Right hindlimb (tissue), 1 donor: ENCODE measurements around the gene DMD.
"Not testable (repeated sequence)": the region's sequence is repeated elsewhere in the genome, so short reads cannot be mapped to it uniquely, and the experiment has no call there.

Source experiments
- DNase-seq: peaks from one replicate; pipeline ENCODE4 v3.0.0-alpha.2; 2018

Gene DMD

DNA sequence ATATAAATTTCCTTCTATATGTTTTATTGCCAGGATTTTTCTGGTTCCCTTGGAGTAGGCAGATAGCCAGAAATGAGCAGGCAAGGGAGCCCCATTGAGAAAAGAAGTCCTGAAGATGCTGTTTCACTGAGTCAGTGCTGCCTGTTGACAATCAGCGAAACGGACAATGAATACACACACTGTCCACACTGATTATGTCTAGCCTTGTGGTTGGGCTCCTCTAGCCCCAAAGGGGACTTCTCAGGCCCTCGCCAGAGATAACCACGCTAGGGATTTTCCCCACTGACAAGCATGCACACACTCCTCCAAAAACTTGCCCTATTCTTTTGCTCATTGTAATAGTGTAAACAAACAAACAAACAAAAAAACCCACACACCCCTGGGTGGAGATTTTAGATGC is 369.3 kb downstream of the DMD start:
- no peak for DNase-seq

DNA sequence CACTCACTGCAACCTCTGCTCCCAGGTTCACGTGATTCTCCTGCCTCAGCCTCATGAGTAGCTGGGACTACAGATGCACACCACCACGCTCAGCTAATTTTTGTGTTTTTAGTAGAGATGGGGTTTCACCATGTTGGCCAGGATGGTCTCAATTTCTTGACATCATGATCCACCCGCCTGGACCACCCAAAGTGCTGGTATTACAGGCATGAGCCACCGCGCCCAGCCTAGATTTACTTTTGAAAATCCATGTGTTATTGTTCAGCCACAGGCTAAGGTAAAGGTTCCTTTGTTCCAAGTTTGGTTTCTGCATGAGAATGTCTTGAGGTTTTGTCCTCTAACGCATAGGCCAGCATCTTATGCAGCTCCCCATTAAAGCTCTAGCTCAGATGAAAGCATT is 371.6 kb downstream of the DMD start:
- DNase-seq = no peak

DNA sequence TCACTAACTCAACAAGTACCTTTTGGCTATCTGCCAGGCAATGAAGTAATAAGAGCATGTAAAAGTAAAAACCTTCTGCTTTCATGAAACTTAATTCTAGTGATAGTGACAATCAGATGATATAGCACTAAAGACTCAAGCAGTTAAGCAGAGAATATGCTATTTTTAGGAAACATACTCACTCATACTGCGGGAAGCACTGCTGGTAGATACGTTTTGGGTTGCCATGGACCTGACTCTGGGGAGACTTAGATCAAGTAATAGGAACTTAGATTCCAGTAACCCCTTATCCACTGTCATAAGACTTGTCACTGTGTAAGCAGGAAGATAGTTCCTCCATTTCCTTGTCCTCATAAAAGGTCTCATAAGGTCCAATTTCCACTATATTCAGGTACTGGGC is 386.3 kb downstream of the DMD start:
- no peak for DNase-seq

DNA sequence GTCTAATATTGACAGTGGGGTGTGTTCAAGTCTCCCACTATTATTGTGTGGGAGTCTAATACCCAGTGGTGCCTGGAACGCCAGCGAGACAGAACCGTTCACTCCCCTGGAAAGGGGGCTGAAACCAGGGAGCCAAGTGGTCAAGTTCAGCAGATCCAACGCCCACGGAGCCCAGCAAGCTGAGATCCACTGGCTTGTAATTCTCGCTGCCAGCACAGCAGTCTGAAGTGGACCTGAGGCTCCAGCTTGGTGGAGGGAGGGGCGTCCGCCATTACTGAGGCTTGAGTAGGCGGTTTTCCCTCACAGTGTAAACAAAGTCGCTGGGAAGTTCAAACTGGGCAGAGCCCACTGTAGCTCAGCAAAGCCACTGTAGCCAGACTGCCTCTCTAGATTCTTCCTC is 407.3 kb downstream of the DMD start:
- no peak for DNase-seq

DNA sequence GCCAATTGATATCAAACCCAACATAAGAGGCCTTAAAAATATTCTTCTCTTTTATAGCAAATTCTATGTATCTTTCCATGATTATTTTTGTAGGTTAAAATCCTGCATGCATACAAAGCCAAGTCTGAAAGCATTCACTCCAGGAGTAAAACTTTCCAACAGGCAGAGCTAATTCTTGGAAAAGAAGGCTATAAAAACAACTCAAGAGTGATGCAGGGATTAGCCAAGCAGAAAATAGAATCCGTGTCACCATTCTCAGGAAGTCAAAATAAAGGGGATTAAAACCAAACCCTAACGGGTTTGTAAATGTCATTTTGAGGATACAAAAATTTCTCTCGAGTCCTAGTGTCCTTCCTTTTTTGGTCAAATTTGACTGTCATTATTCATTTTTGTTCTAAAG is 412.4 kb downstream of the DMD start:
- no peak for DNase-seq

DNA sequence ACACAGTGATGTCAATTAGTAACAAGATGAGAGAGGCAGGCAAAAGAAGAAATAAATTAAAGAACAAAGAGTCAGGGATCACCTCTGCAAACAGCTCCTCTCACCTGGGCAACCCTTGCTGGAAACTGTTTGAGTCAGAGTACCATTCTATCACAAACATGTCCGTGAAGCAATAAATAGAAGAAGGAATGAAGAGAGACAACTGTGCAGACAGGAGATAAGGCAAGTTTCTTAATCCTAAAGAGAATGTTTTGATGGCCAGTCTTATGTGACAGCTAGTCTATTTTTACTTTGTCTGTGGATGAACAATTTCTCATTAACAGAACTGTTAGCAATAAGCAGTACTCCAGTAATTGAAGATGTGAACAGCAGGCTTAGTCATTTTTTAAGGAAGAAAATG is 422.4 kb downstream of the DMD start:
- no peak for DNase-seq

DNA sequence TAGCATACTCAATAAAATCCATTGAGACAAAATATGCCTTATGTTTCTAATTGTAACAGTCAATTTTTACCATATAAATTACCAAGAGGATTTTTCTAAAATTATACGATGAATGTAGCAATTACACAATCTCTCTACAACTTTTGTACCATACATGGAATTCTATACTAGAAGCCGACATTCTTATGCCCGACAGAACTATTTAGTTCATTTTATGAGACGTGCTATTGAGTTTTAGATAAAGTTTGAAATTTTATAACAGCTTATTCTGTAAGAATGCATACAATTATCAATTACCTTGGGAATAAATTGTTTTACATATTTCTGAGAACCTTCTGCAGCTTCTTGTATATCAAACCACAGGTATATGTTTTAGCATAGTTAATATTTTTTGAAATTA is 431.2 kb downstream of the DMD start:
- DNase-seq = no peak

DNA sequence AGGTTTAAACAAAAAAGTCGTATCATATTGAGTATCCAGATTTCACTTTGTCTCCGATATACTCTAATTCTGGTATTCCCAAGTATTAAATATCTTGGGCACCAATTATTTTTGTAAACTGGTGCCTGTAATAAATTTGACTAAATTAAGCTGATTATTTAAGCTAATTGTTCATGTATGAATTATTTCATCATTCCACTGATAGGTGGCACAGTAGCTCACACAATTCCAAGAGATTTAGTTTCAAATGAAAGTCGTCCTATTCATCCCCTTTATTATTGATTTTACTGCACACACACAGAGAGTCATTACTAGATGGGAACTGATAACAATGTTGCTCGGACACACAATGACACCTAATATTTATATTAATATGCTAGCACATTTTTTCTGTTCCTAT is 432.4 kb downstream of the DMD start:
- DNase-seq = no peak

DNA sequence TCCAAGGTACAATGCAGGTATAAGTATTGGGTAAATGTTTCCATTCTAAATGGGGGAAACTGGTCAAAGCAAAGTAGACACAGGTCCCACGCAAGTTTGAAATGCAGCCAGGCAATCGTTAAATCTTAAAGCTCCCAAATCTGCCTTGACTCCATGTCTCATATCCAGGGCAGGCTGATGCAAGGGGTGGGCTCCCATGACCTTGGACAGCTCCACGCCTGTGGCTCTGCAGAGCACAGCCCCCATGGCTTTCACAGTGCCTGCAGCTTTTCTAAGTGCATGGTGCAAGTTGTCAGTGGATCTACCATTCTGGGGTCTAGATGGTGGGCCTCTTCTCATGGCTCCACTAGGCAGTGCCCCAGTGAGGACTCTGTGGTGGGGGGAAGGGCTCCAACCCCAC is 436.4 kb downstream of the DMD start:
- DNase-seq = no peak

DNA sequence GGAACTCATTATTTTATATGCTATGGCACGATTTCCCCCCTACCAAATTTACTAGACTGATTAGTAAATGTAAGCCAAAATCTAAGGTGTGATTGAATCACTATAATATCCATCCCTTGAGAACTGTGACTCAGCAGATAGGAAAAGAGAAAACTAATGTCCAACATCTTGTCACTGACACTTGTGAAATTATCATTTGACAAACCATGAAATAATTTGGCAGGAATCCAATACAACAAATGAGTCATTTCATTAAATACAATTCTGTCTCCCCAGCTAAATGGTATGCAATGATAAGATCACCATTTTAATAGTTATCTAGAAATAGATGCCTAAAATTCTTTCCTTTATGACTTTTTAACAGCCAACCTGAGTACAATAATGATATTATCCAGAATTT is 462.3 kb downstream of the DMD start:
- DNase-seq = no peak

DNA sequence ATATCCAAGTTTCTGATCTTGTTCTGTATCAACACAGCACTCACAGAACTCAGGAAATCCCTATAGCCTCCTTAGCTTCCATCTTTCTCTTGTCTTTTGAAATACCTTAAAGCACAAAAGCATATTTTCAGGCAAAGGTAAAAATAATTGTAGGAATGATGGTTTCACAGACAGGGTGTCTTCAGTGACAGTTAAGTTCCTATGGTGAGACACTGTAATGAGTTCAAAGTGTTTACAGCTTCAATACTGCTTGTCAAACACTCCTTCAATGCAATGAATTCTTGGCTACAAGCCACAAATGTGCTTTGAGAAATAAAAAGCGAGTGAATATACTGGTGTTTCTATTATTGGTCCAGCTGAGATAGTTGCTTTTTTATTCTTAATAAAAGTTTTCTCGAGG is 466.0 kb downstream of the DMD start:
- no peak for DNase-seq

DNA sequence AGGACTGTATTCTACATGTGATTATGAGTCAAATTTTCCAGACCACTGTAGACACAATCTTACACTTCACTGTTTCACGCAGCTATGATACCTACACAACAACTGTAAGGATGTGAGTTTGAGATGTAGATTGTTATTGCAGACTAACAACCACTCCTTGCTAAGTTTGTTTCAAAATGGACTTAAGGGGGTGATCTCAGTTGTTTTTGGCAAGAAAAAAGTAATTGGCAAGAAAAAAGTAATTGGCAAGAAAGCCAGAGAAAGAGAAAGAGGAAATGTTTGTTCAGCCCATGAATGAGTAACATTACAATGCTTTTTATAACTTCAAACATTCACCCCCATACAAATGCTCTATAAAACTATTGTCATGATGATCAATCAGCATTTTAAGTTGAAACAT is 466.4 kb downstream of the DMD start:
- DNase-seq = no peak

DNA sequence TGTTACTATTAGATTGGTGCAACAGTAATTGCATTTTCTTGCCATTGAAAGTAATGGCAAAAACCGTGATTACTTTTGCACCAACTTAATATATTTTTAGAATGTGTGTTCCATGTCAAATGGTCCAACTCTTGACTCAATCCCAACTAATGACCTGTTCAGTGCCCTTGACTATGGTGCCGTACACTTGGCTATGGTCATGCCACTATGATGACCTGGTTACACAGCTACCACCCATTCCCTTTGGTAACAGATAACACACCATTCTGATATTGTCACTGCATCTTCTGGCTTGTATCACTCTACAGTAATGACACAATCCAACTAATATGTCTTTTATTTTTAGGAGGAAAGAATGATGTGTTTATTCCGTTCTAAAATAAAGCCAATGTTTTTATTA is 469.4 kb downstream of the DMD start:
- DNase-seq = no peak

DNA sequence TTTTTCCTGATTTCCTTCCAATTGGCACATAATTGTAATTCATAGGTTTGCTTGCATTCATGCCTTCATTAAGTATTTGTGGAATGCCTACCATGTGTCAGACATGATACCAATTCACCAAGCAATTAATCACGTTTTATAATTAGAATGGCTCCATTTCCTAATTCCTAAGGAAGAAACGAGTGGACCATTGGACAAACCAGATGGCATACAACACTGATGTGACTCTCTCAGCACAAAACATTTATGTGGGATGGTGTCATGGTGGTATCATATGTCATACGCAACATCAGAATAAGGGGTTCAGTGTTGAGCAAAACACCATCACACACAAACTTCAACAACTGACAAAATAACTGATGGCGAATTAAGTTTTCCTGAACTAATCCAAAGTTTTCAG is 502.8 kb downstream of the DMD start:
- DNase-seq = no peak

DNA sequence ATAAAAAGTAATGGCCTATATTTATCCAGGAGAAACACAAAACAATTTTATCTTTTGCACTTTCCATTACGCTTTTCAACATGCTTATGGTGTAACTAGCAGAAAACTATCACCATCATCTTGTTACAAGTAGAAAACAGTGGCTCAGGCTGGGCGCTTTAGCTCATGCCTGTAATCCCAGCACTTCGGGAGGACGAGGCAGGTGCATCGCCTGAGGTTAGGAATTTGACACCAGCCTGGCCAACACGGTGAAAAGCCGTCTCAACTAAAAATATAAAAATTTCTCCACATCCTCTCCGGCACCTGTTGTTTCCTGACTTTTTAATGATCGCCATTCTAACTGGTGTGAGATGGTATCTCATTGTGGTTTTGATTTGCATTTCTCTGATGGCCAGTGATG is 506.0 kb downstream of the DMD start:
- DNase-seq = not testable (repeated sequence)

DNA sequence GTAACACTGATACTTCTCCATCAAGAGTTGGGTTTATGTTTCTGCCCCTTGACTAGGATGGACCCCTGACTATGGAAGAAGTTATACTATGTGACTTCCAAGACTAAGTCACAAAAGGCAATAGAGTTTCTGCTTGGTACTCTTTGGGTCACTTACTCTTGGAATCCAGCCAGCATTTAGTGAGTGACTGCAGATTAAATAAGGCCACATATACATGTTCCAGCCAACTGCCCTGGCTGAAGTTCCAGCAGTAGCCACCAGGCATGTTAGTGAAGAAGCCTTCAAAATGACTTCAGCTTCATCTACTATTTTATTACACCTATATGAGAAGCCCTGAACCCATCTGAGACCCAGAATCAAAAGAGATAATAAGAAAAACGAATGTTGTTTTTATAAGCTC is 524.0 kb downstream of the DMD start:
- no peak for DNase-seq

DNA sequence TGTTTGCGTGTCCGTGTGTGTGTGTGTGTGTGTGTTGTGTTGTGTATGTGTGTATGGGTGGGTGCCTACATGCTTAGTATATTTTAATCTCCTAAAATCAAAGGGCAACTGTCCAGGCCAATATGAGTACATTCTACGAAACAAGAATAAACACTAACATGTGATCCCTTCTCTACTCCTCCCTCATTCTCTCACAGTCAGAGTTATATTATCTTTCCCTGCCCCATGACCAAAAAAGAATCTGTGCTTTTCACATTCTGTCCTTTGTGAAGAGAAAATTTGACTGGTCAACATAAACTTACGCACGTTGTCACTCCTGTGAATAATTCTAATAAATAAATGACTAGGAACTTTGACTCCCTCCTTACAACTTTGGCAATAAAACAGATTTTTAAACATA is 532.9 kb downstream of the DMD start:
- no peak for DNase-seq

DNA sequence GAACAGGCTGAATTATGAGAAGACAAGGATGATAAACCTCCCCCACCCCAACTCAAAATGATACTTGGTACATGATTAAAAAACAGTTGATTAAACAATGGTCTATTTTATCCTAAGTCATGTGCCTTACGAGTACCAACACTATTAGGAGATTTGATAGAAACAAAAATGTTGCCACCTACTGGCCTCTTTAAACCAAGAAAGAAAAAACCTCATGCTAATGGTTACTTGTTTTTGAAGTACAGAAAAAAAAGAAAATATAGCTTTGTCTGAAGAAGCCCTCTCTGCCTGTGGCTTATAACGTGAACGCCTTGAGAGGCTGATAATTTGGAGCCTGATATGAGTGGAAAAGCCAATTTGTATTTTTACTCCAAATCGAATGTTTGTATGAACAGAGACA is 538.2 kb downstream of the DMD start:
- no peak for DNase-seq

DNA sequence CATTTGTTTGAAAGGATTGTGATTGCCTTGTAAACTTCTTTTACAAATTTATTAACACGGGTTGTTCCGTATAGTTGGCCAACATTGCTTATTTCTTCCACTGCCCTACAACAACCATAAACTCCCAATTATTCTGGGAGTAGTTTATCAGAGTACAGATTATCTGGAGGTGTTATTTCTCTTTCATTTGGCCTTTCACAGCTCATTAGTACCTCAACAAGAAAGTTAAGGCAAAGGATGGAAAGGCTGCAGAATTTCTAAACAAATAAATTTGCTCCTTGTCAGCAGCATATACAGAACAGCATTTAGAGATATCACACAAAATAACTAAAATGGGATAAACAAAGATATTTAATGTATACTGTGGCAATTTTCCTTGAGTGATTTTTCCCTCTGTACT is 548.8 kb downstream of the DMD start:
- DNase-seq = no peak

DNA sequence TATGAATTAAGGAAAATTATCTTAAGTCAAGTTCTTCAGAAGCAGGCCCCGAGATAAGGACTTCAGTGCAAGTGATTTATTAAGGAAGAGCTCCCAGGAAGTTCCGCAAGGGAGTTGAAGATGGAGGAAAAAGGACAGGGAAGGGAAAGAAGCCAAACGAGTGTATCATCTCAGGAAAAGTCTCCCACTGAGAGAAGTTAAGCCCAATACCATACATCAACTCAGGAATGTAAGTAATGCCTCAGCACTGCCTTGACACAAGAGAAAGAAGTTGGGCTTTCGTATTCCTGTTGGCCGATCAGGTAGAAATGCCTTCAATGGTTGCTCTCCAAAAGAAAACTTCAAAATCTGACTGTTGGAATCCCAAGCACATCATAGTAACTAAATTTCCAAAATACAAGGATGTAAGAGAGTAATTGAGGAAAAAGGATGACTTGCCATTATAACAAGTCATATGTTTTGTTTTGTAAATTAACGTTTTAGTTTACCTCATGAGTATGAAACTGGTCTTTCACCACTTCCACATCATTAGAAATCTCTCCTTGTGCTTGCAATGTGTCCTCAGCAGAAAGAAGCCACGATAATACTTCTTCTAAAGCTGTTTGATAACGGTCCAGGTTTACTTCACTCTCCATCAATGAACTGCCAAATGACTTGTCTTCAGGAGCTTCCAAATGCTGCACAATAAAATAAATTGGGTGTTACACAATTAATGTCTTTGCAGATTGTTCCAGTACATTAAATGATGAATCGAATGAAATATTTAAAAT is 566.7 kb downstream of the DMD start:
- DNase-seq = no peak

DNA sequence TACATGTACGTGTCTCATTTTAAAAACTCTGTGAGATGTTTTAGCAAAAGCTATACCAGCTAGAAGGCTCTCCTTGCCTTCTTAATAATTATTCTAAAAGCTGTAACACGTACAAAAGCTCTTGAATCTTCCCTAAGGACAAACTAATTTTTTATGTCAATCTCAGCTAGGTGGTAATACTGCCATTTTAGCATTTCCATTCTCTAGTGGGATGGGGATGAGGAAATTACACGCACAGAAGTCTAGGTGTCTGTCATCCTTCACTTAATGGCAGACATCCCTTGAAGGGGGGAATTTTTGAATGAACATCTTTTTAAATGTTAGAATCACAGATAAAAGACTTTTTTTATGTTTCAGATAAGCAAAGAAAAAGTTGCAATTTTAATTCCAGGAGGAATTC is 569.1 kb downstream of the DMD start:
- no peak for DNase-seq

DNA sequence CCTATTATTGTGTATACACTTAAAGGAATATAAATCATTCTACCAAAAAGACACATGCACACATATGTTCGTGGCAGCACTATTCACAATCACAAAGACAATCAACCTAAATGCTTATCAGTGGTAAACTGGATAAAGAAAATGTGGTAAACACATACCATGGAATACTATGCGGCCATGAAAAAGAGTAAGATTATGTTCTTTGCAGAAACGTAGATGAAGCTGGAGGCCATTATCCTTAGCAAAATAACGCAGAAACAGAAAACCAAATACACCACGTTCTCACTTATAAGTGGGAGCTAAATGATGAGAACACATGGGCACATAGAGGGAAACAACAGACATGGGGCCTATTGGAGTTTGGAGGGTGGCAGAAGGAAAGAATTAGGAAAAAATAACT is 593.2 kb downstream of the DMD start:
- DNase-seq = no peak

DNA sequence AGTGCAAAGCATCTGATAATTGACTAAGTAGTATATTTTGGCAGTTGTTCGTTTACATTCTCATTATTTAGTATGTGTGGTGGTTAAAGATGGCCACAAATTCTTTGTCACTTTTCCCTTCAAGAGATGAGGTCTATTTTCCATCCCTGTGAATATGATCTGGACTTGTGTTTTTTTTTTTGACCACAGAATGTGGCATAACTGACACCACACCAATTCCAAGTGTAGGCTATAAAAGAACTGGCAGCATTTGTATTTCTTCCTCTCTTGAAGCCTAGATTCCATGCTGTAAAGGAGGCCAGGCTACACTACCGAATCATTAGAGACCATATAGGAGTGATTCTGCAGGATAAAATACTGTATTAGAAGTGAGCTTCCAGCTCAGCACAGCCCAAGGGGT is 596.6 kb downstream of the DMD start:
- DNase-seq = no peak

DNA sequence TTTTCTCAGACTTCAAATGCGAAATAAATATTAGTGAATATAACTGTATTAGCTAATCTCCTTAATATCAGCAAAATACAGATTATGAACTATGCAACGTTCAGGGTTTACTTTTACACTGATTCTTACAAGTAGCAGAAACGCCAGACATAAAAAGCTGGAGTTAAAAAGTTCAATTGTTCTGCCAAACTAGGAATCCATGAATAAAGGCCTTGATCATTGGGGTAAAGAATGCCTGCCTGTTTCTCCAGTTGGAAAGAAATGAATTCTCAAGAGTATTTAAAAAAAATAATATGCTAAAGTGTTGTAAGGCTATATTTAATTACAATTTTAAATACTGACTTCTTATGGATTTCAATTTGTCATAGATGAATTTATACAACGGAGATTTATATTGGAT is 612.2 kb downstream of the DMD start:
- DNase-seq = no peak

DNA sequence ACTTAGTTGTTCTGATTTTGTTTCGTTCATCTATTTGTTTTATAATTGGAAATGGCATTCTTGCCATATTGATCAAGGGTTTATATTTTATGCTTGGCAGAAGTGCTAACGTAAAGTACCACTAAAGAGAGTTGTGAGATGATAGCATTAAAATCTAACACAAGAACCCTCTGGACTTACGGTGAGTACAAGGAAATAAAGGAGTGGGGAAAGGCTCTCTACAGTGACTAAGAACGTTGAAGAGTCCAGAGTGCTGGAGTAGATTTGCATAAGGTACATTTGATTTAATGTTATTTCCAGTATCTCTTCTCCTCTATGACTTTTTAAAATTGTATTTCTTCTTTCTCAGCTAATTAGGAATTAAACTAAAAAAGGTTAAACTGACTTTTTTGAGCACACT is 612.6 kb downstream of the DMD start:
- DNase-seq = no peak

DNA sequence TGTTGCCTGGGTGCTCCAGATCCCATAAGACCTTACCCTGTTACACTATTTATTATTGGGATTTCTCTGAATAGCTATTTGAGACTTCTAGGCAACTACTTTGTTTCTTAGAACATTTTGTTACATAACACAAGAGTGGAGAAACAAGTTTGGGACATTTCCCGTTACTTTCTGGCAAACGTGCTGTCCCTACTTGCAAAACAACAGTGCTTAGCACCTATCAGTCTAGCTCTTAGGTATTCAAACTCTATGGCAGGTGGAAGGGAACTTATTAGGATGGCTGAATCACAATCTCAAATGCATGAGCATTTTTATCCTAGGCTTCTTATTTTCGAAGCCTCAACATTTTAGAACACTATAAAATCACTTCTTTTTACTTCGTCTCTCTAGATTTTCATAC is 613.6 kb downstream of the DMD start:
- no peak for DNase-seq
